H1 (cell line): ENCODE measurements around the gene RETSAT.
"Not testable (repeated sequence)": the region's sequence is repeated elsewhere in the genome, so short reads cannot be mapped to it uniquely, and the experiment has no call there.

Source experiments
- EP300 ChIP-seq, 2 experiments: IDR thresholded peaks; 1 replicate in 1 of 2; 2 replicates in 1 of 2; pipeline ENCODE4 v1.6.1; 2011 to 2012; ENCODE audit warnings: low read depth in 2 of 2, low read length in 2 of 2, mild to moderate bottlenecking in 2 of 2, borderline replicate concordance in 1 of 2, inconsistent platforms in 1 of 2, moderate library complexity in 1 of 2
- EZH2 ChIP-seq: fragments of 200-600 bp; sonication (generic); IDR thresholded peaks from 2 replicates; pipeline ENCODE4 v1.7.1; 2012; ENCODE audit warnings: low read depth, mild to moderate bottlenecking, moderate library complexity, low read length, inconsistent platforms; ENCODE audit not compliant: severe bottlenecking
- FOSL1 ChIP-seq: IDR thresholded peaks from 2 replicates; pipeline ENCODE4 v1.6.1; 2011; ENCODE audit warnings: mild to moderate bottlenecking, low read depth, low read length, moderate library complexity; ENCODE audit not compliant: insufficient read depth
- KDM1A ChIP-seq: fragments of 200-600, 300-600 bp; sonication (generic); IDR thresholded peaks from 2 replicates; pipeline ENCODE4 v1.7.1; 2016; ENCODE audit warnings: mild to moderate bottlenecking, low read length, borderline replicate concordance
- MAFK ChIP-seq: IDR thresholded peaks from 2 replicates; pipeline ENCODE4 v1.6.1; 2012; ENCODE audit warnings: low read depth, mild to moderate bottlenecking, improper control_type of control experiment, low read length
- NRF1 ChIP-seq: IDR thresholded peaks from 2 replicates; pipeline ENCODE4 v1.6.1; 2011; ENCODE audit warnings: mild to moderate bottlenecking, low read depth, low read length, improper control_type of control experiment
- POLR2A ChIP-seq, 2 experiments: IDR thresholded peaks; 1 replicate in 1 of 2; 2 replicates in 1 of 2; pipeline ENCODE4 v1.6.1; 2011; ENCODE audit warnings: low read depth in 2 of 2, low read length in 2 of 2, mild to moderate bottlenecking in 2 of 2; ENCODE audit errors: control extremely low read depth in 1 of 2
- RFX5 ChIP-seq: IDR thresholded peaks from 2 replicates; pipeline ENCODE4 v1.6.1; 2011; ENCODE audit warnings: low read depth, low read length, improper control_type of control experiment, borderline replicate concordance
- TAF1 ChIP-seq: IDR thresholded peaks from 2 replicates; pipeline ENCODE4 v1.6.1; 2011; ENCODE audit warnings: mild to moderate bottlenecking, low read depth, low read length
- ZNF274 ChIP-seq: IDR thresholded peaks from 2 replicates; pipeline ENCODE4 v1.7.0; 2012; ENCODE audit warnings: low read length, borderline replicate concordance; ENCODE audit errors: extremely low read depth
- TF ChIP-seq, protein P1 (sequence below), 3 experiments: IDR thresholded peaks; 1 replicate in 2 of 3; 2 replicates in 1 of 3; pipeline versions ENCODE4 v1.5.1 to v1.6.1; 2011; ENCODE audit warnings: low read length in 3 of 3, mild to moderate bottlenecking in 3 of 3, inconsistent platforms in 2 of 3, low read depth in 1 of 3, moderate library complexity in 1 of 3; ENCODE audit not compliant: insufficient read depth in 1 of 3; ENCODE audit errors: control extremely low read depth in 1 of 3
- TF ChIP-seq, protein P2 (sequence below): IDR thresholded peaks from 2 replicates; pipeline ENCODE4 v1.6.1; 2012; ENCODE audit warnings: low read length, inconsistent platforms
- TF ChIP-seq, protein P3 (sequence below): IDR thresholded peaks from 2 replicates; pipeline ENCODE4 v1.6.1; 2011; ENCODE audit warnings: low read length, improper control_type of control experiment

DNA sequence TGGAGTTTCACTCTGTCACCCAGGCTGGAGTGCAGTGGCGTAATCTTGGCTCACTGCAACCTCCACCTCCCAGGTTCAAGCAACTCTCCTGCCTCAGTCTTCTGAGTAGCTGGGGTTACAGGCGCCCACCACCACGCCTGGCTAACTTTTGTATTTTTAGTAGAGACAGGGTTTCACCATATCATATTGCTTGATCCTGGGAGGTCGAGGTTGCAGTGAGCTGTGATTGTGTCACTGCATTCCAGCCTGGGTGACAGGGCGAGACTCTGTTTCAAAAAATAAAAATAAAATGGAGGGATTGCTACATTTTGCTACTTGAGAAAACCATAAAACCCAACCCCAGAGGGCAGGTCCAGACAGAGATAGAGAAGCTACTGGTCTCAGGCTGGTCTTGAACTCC lies 28.8 kb upstream of the RETSAT start:
- TF ChIP-seq KDM1A; ZNF274; EZH2; RFX5; MAFK; FOSL1; POLR2A (IDR thresholded peaks at IDR 0.05; ENCODE audit: control extremely low read depth in 1 of 2, low read depth in 2 of 2, low read length in 2 of 2); TAF1; NRF1; EP300 (IDR thresholded peaks at IDR 0.05; ENCODE audit: borderline replicate concordance in 1 of 2, low read depth in 2 of 2, low read length in 2 of 2): not testable (repeated sequence)
- TF ChIP-seq, protein P1, sequence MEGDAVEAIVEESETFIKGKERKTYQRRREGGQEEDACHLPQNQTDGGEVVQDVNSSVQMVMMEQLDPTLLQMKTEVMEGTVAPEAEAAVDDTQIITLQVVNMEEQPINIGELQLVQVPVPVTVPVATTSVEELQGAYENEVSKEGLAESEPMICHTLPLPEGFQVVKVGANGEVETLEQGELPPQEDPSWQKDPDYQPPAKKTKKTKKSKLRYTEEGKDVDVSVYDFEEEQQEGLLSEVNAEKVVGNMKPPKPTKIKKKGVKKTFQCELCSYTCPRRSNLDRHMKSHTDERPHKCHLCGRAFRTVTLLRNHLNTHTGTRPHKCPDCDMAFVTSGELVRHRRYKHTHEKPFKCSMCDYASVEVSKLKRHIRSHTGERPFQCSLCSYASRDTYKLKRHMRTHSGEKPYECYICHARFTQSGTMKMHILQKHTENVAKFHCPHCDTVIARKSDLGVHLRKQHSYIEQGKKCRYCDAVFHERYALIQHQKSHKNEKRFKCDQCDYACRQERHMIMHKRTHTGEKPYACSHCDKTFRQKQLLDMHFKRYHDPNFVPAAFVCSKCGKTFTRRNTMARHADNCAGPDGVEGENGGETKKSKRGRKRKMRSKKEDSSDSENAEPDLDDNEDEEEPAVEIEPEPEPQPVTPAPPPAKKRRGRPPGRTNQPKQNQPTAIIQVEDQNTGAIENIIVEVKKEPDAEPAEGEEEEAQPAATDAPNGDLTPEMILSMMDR (IDR thresholded peaks at IDR 0.05; ENCODE audit: control extremely low read depth in 1 of 3, insufficient read depth in 1 of 3, low read depth in 1 of 3, low read length in 3 of 3), result not testable (repeated sequence)
- TF ChIP-seq, protein P2, sequence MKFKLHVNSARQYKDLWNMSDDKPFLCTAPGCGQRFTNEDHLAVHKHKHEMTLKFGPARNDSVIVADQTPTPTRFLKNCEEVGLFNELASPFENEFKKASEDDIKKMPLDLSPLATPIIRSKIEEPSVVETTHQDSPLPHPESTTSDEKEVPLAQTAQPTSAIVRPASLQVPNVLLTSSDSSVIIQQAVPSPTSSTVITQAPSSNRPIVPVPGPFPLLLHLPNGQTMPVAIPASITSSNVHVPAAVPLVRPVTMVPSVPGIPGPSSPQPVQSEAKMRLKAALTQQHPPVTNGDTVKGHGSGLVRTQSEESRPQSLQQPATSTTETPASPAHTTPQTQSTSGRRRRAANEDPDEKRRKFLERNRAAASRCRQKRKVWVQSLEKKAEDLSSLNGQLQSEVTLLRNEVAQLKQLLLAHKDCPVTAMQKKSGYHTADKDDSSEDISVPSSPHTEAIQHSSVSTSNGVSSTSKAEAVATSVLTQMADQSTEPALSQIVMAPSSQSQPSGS, result not testable (repeated sequence)
- TF ChIP-seq, protein P3, sequence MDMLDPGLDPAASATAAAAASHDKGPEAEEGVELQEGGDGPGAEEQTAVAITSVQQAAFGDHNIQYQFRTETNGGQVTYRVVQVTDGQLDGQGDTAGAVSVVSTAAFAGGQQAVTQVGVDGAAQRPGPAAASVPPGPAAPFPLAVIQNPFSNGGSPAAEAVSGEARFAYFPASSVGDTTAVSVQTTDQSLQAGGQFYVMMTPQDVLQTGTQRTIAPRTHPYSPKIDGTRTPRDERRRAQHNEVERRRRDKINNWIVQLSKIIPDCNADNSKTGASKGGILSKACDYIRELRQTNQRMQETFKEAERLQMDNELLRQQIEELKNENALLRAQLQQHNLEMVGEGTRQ, result not testable (repeated sequence)
